Cortex of kidney (tissue), 1 donor: ENCODE measurements around the gene FUT7.

Source experiments
- DNase-seq: peaks from one replicate; lab custom pipeline; 2025; lab: John Stamatoyannopoulos, UW

The FUT7 gene

DNA sequence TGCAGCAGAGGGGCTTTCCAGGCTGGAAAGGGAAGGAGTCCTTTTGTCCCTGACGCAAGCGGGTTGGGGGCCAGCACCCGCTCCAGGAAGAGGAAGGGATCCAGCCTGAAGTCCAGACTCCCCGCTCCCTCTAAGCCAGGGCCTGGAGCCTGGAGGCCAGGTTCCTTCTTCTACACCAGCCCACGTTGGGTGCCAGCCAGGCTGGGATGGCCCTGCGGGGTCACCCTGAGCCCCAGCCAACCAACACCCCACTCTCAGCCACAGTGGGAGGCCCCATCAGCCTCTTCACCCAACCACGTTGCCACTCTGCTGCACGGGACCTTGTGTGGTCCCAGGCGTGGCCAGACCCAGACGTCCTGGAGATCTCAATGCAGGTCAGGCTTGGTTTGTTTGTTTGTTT, 970 bp upstream of the FUT7 start:
- no peak for DNase-seq

- no peak for DNase-seq
Observed at GRCh38 chr9:137030538-137031527, 1.1 kb downstream of the FUT7 start.

- DNase-seq, result no peak
Observed at GRCh38 chr9:137030006-137030405, 1.9 kb downstream of the FUT7 start.

- DNase-seq, result no peak
Observed at GRCh38 chr9:137029058-137029936, 2.6 kb downstream of the FUT7 start.

- DNase-seq, result no peak
Observed at GRCh38 chr9:137028263-137029057, 3.4 kb downstream of the FUT7 start.

DNA sequence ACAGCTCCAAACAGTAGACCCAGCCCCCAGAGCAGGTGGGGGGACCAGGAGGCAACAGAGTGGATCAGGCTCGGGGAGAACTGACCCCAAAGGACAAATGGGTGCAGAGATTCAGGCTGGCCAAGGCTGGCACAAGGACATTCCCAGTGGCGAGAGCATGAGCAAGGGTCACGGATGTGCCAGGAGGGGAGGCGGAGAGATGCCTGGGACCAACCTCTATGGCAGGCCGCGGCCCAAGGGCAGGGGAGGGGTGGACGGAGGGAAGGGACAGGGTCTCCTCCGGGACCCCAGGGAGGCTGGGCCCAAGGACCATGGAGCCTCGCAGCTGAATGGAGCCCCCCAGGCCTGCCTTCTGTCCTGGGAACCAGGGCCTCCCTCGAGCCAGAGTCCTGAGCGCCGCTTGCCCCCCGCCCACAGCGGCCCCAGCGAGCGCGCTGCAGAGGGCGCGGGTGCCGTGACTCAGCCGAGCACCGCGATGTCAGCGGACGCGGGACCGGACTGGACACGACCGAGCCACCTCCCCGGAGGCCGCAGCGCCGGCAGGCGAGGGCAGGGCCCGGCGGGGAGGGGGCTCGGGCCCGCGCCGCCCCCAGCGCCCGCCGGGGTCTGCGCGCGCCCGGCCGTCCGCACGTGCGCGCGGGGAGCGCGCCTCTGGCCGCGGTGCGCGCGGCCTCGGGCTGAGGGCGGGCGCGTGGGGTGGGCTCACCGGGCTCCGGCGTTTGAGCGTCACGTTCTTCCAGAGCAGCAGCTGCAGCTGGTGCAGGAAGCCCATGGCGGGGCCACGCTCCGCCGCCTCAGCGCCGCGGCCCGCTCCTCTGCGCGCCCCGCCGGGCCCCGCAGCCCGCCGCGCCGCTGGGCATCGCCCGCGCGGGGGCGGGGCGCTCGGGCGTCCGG, 4.3 kb downstream of the FUT7 start, which contains the start of gene ABCA2:
Gene ABCA2, minus strand, starts transcription at position 869 of the 894 bp plus-strand sequence. Its CDS starts 97 bp downstream, at position 772.
- DNase-seq, result no peak

DNA sequence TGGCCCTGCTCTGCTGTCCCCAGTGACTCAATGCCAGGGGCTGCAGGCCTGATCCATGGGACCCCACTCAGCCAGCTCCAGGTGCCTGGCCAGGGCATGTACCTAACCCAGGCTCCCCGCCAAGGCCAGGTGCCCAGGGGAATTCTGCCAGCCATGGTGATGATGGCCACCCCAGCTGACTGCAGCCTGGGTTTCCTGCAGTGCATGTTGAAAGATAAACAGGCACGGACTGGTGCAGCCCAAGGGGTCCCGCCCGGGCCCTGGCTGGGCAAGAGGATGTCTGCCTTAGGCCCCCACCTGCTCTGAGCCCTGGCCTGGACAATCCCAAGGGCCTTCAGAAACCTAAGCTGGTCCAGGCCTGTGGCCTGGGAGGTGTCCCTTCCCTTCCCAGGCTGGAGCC, 5.1 kb downstream of the FUT7 start:
- no peak for DNase-seq

GRCh38 chr9:137026384-137026783, 5.5 kb downstream of the FUT7 start:
- no peak for DNase-seq

GRCh38 chr9:137025517-137025966, 6.3 kb downstream of the FUT7 start:
- DNase-seq, result no peak

- DNase-seq, result no peak
Observed at GRCh38 chr9:137023583-137023991, 8.3 kb downstream of the FUT7 start.

DNA sequence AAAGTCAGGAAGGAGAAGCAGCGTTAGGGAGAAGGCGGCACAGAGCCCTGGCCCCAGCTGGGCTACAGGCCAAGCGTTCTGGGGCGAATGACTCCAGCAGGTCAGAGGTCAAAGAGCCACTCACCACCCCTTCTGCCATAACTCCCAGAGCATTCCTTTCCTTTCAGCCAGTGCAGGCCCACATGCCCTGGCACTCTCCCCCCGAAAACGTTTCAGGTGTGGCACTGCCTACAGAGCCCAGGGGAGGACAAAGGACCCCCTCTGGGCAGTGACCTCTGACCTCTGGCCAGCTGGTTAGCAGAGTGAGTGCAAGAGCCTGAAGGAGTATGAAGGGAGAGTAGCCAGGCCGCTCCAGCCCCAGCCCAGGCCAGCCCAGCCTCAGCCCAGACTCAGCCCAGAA, 8.7 kb downstream of the FUT7 start:
- DNase-seq, result no peak

DNA sequence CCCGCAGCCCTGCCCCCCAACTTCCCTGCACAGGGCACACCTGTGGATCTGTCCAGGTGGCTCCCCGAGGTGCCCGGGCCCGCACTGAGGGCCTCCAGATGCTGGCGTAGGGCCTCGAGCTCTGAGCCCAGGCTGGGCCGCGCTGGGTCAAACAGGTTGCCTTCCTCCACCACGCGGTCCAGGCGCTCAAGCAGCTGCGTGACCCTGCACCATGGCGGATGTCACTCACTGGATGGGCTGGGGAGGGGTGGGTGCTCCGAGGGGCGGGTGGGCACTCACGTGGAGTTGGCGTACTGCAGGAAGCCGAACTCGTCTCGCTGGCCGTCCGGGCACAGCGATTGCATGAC, 9.3 kb downstream of the FUT7 start:
- no peak for DNase-seq

- no peak for DNase-seq
Observed at GRCh38 chr9:137021979-137022661, 9.8 kb downstream of the FUT7 start.

- DNase-seq, result no peak
Observed at GRCh38 chr9:137021568-137021978, 10.3 kb downstream of the FUT7 start.

DNA sequence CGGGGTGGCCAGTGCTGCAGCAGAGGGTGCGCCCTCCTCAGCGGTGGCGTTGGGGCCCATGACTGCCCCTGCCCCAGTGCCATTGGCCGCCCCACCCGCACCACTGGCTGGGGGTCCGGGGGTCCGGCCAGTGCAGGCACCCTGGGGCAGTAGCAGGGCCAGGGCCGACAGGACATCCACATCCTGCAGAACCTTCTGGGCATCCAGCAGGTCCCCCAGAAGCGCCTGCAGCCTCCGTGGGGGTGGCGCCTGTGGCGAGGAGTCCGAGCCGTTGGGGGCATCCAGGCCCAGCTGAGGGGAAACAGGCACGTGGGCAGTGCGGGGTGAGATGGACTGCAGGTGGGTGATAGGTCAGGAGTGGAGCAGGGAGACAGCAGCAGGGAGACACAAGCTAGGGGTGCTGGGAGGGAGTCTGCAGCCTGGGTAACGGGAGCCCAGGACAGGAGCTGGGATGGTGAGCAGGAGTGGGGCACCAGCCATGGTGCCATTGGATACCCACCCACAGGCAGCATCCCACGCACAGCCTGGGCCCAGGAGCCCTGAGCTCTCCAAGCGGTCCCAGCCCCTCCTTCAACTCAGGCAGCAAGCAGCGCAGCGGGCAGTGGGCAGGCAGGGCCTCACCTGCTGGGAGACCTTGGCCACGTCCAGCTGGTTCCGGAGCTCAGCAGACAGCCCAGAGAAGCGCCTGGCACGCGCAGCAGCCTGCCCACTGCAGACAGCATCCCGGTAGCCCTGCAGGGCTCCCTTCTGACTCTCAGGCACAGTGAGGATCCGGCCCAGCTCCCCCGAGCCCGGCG, 10.9 kb downstream of the FUT7 start:
- DNase-seq, result no peak

DNA sequence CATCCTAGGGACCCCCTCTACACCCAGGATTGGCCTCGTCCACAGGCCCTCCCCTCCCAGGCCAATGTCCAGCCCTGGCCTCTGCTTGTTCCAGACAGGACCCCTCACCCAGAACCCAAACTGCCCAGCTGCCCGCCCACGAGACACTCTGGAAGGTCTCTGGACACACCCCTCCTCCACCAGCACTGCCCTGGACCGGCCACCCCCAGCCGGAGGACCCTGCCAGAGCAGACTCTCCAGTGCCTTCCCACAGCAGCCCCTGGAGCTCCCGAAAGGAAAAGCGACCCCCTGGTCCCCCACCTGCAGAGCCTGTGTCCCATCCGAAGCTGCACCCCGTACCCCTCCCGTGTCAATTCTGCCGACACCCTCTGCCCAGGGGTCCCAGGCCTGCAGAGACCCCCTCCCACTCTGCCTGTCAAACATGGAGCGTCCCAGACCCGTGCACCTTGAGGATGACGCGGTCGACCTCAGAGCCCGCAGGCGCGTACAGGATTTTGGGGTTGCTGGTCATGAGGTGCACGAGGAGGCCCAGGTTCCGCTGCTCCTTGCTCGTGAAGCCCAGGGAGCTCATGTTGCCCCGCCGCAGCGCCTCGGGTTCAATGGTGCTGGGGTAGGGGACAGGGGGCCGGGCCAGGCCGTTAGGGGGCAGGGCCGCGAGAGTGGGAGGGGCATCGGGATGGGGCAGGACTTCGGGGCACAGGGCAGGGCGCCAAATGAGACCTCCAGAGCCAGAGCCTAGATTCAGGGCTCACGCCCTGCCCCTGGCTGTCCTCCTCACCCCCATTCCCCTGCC, 11.8 kb downstream of the FUT7 start:
- no peak for DNase-seq

- no peak for DNase-seq
Observed at GRCh38 chr9:137018761-137019559, 12.9 kb downstream of the FUT7 start.
